ENCODE measurements around the gene GPX6. TPM values are rescaled to one million over a fixed set of nuclear protein-coding genes. Genes with fewer than 3 reads are reported as not detected.
"Not testable (repeated sequence)": the region's sequence is repeated elsewhere in the genome, so short reads cannot be mapped to it uniquely, and the experiment has no call there.

The GPX6 gene
- total RNA-seq, 1 donor from 2014 or later, result not detected

- H3K4me1 ChIP-seq (ENCODE audit: control insufficient read depth in 3 of 3, insufficient read depth in 3 of 3, low read length in 3 of 3); H3K27ac ChIP-seq (ENCODE audit: low read depth, low read length); H3K36me3 ChIP-seq (ENCODE audit: control insufficient read depth in 3 of 3, insufficient read depth in 3 of 3, low read length in 3 of 3); H3K4me3 ChIP-seq (ENCODE audit: low read length in 3 of 3); H3K9ac ChIP-seq (ENCODE audit: low read depth in 1 of 3, low read length in 3 of 3); H3K27me3 ChIP-seq (ENCODE audit: control insufficient read depth in 3 of 3, insufficient read depth in 3 of 3, low read length in 3 of 3); H3K9me3 ChIP-seq (ENCODE audit: control insufficient read depth in 3 of 3, low read length in 3 of 3): not testable (repeated sequence)
These were observed 13.5 kb downstream of the GPX6 start for GRCh38 chr6:28502136-28502535.

DNA sequence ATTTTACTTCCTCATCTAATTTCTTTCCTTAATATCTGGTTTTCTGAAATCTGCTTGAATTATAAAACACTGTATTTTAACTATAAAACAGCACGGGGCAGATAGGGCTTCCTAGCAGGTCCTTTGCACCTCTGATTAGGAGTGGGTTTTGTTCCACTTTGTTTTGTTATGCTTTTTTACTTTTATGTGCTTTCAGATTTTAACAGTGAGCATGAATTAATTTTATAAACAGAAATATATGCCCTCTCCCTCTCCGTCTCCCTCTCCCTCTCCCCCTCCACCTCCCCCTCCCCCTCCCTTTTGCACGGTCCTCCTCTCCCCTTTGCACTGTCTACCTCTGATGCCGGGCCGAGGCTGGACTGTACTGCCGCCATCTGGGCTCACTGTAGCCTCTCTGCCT lies 14.3 kb downstream of the GPX6 start:
- no peaks in the 10 kb centered on the region for H3K4me1 ChIP-seq (ENCODE audit: control insufficient read depth in 3 of 3, insufficient read depth in 3 of 3, low read length in 3 of 3)

DNA sequence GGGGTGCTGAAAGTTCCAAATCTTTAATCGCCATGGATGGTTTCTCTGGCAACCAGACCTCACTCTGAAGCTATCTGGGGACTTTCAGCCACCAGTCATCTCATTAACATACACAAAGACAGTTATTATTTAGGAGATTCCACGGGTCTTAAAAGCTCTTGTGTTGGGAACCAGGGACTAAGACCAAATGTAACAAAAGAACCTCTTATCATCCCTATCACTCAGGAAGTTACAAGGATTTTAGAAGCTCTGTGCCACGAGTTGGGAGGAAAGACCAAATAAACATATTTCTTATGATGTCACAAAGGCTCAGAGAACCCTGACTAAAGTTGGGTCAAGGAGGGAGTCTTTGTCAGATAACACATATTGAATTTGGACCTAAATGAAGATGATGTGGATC lies 17.7 kb downstream of the GPX6 start:
- H3K27ac ChIP-seq (ENCODE audit: low read depth, low read length), result no peak overlapping the region
- H3K27me3 ChIP-seq (ENCODE audit: control insufficient read depth in 3 of 3, insufficient read depth in 3 of 3, low read length in 3 of 3), result no peaks in the 10 kb centered on the region
- no peaks in the 10 kb centered on the region for H3K36me3 ChIP-seq (ENCODE audit: control insufficient read depth in 3 of 3, insufficient read depth in 3 of 3, low read length in 3 of 3)
- H3K9me3 ChIP-seq (ENCODE audit: control insufficient read depth in 3 of 3, low read length in 3 of 3), result no peaks in the 10 kb centered on the region
- H3K4me3 ChIP-seq (ENCODE audit: low read length in 3 of 3), result no peak overlapping the region
- H3K4me1 ChIP-seq (ENCODE audit: control insufficient read depth in 3 of 3, insufficient read depth in 3 of 3, low read length in 3 of 3), result no peaks in the 10 kb centered on the region
- no peak overlapping the region for H3K9ac ChIP-seq (ENCODE audit: low read depth in 1 of 3, low read length in 3 of 3)

More for the DNA sequence above, 14.3 kb downstream of the GPX6 start:
- H3K9ac ChIP-seq (ENCODE audit: low read depth in 1 of 3, low read length in 3 of 3), result no peak overlapping the region
- H3K27ac ChIP-seq (ENCODE audit: low read depth, low read length), result no peak overlapping the region
- peaks cover 0 to 4% (median 0%) of the 10 kb centered on the region in 3 donors for H3K27me3 ChIP-seq (ENCODE audit: control insufficient read depth in 3 of 3, insufficient read depth in 3 of 3, low read length in 3 of 3)
- no peaks in the 10 kb centered on the region for H3K9me3 ChIP-seq (ENCODE audit: control insufficient read depth in 3 of 3, low read length in 3 of 3)
- no peak overlapping the region for H3K4me3 ChIP-seq (ENCODE audit: low read length in 3 of 3)
- H3K36me3 ChIP-seq (ENCODE audit: control insufficient read depth in 3 of 3, insufficient read depth in 3 of 3, low read length in 3 of 3), result no peaks in the 10 kb centered on the region

DNA sequence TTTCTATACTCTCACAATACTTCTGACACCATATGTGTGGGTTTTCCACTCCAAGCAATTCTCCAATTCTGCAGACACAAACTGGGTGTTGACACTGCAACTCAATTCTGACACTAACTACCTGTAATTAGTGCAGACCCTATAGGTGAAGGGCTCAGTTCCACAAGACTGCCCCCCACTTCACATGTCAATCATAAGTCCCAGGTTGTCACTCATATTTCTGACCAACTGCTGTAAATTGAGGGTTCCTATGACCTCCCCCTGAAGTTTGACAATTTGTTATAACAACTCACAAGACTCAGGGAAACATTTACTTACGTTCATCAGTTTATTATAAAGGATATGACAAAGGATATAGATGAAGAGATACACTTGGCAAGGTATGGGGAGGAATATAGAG lies 18.3 kb downstream of the GPX6 start:
- H3K27me3 ChIP-seq (ENCODE audit: control insufficient read depth in 3 of 3, insufficient read depth in 3 of 3, low read length in 3 of 3), result no peaks in the 10 kb centered on the region
- H3K27ac ChIP-seq (ENCODE audit: low read depth, low read length), result no peak overlapping the region
- H3K4me1 ChIP-seq (ENCODE audit: control insufficient read depth in 3 of 3, insufficient read depth in 3 of 3, low read length in 3 of 3), result no peaks in the 10 kb centered on the region
- H3K9me3 ChIP-seq (ENCODE audit: control insufficient read depth in 3 of 3, low read length in 3 of 3), result no peaks in the 10 kb centered on the region
- H3K9ac ChIP-seq (ENCODE audit: low read depth in 1 of 3, low read length in 3 of 3), result no peak overlapping the region
- H3K4me3 ChIP-seq (ENCODE audit: low read length in 3 of 3), result no peak overlapping the region
- H3K36me3 ChIP-seq (ENCODE audit: control insufficient read depth in 3 of 3, insufficient read depth in 3 of 3, low read length in 3 of 3), result no peaks in the 10 kb centered on the region

- no peaks in the 10 kb centered on the region for H3K36me3 ChIP-seq (ENCODE audit: control insufficient read depth in 3 of 3, insufficient read depth in 3 of 3, low read length in 3 of 3)
- H3K4me3 ChIP-seq (ENCODE audit: low read length in 3 of 3), result no peak overlapping the region
- no peaks in the 10 kb centered on the region for H3K9me3 ChIP-seq (ENCODE audit: control insufficient read depth in 3 of 3, low read length in 3 of 3)
- no peaks in the 10 kb centered on the region for H3K4me1 ChIP-seq (ENCODE audit: control insufficient read depth in 3 of 3, insufficient read depth in 3 of 3, low read length in 3 of 3)
- no peak overlapping the region for H3K9ac ChIP-seq (ENCODE audit: low read depth in 1 of 3, low read length in 3 of 3)
- no peak overlapping the region for H3K27ac ChIP-seq (ENCODE audit: low read depth, low read length)
- peaks cover 0 to 1% (median 0%) of the 10 kb centered on the region in 3 donors for H3K27me3 ChIP-seq (ENCODE audit: control insufficient read depth in 3 of 3, insufficient read depth in 3 of 3, low read length in 3 of 3)
These were observed 19.4 kb downstream of the GPX6 start for GRCh38 chr6:28496099-28496779.

DNA sequence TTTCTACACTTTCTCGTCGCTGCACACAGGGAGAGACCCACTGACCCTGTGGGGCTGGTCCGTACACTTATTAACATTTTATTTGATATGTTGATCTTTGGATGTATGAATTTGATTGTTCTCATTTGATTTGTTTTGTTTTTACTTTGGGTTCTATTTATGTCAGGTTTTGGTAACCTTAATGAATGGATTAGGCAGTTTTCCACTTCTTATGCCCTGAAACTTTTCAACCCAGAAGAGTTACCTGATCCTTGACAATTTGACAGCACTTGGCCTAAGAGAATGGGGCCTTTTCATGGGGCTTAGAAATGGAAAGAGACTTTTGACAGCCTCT lies 23.6 kb downstream of the GPX6 start:
- no peak overlapping the region for H3K4me3 ChIP-seq (ENCODE audit: low read length in 3 of 3)
- H3K4me1 ChIP-seq (ENCODE audit: control insufficient read depth in 3 of 3, insufficient read depth in 3 of 3, low read length in 3 of 3), result no peaks in the 10 kb centered on the region
- H3K9me3 ChIP-seq (ENCODE audit: control insufficient read depth in 3 of 3, low read length in 3 of 3), result no peaks in the 10 kb centered on the region
- no peak overlapping the region for H3K9ac ChIP-seq (ENCODE audit: low read depth in 1 of 3, low read length in 3 of 3)
- H3K27me3 ChIP-seq (ENCODE audit: control insufficient read depth in 3 of 3, insufficient read depth in 3 of 3, low read length in 3 of 3), result peaks cover 3 to 7% (median 6%) of the 10 kb centered on the region in 3 donors
- H3K27ac ChIP-seq (ENCODE audit: low read depth, low read length), result no peak overlapping the region
- H3K36me3 ChIP-seq (ENCODE audit: control insufficient read depth in 3 of 3, insufficient read depth in 3 of 3, low read length in 3 of 3), result no peaks in the 10 kb centered on the region

- peak overlapping the region; percentile 64 for H3K27ac ChIP-seq (ENCODE audit: low read depth, low read length)
- peak overlapping the region; percentile 6 to 49 (median 40) for H3K4me3 ChIP-seq (ENCODE audit: low read length in 3 of 3)
- H3K27me3 ChIP-seq (ENCODE audit: control insufficient read depth in 3 of 3, insufficient read depth in 3 of 3, low read length in 3 of 3), result peaks cover 3 to 9% (median 6%) of the 10 kb centered on the region in 3 donors
- H3K36me3 ChIP-seq (ENCODE audit: control insufficient read depth in 3 of 3, insufficient read depth in 3 of 3, low read length in 3 of 3), result no peaks in the 10 kb centered on the region
- H3K9me3 ChIP-seq (ENCODE audit: control insufficient read depth in 3 of 3, low read length in 3 of 3), result no peaks in the 10 kb centered on the region
- H3K9ac ChIP-seq (ENCODE audit: low read depth in 1 of 3, low read length in 3 of 3), result peak overlapping the region in 2 of 3 donors; percentile 16 to 54
- no peaks in the 10 kb centered on the region for H3K4me1 ChIP-seq (ENCODE audit: control insufficient read depth in 3 of 3, insufficient read depth in 3 of 3, low read length in 3 of 3)
These were observed 25.2 kb downstream of the GPX6 start for GRCh38 chr6:28490205-28490890.

- no peaks in the 10 kb centered on the region for H3K9me3 ChIP-seq (ENCODE audit: control insufficient read depth in 3 of 3, low read length in 3 of 3)
- peaks cover 3 to 11% (median 6%) of the 10 kb centered on the region in 3 donors for H3K27me3 ChIP-seq (ENCODE audit: control insufficient read depth in 3 of 3, insufficient read depth in 3 of 3, low read length in 3 of 3)
- H3K4me3 ChIP-seq (ENCODE audit: low read length in 3 of 3), result peak overlapping the region in 2 of 3 donors; percentile 40 to 49
- H3K27ac ChIP-seq (ENCODE audit: low read depth, low read length), result peak overlapping the region; percentile 64
- no peaks in the 10 kb centered on the region for H3K4me1 ChIP-seq (ENCODE audit: control insufficient read depth in 3 of 3, insufficient read depth in 3 of 3, low read length in 3 of 3)
- H3K36me3 ChIP-seq (ENCODE audit: control insufficient read depth in 3 of 3, insufficient read depth in 3 of 3, low read length in 3 of 3), result no peaks in the 10 kb centered on the region
- peak overlapping the region in 1 of 3 donors; percentile 54 for H3K9ac ChIP-seq (ENCODE audit: low read depth in 1 of 3, low read length in 3 of 3)
These were observed 26.0 kb downstream of the GPX6 start for GRCh38 chr6:28489366-28490204.

DNA sequence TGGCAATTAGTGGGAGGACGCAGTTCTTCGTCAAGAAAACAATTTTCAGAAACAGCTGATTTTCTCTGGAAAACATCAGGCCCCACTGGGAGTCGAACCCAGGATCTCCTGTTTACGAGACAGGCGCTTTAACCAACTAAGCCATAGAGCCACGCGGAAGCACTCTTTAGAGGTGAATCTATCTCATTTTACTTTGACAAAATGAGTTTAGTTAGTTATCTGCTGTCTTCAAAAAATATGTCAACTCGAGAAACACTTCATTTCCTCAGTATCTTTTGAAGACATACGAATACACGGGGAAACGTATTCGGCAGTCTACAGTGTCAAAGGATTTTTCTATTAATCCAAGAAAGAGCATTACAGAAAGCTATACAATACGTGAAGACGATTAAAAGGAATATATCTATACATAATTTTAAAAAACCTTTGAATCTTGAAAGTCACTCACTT lies 26.7 kb downstream of the GPX6 start:
- Histone ChIP-seq H3K27me3 (ENCODE audit: control insufficient read depth in 3 of 3, insufficient read depth in 3 of 3, low read length in 3 of 3) (peaks cover 3 to 11% (median 6%) of the 10 kb centered on the region in 3 donors), H3K4me3 (ENCODE audit: low read length in 3 of 3) (peak overlapping the region in 1 of 3 donors; percentile 35), H3K27ac (ENCODE audit: low read depth, low read length) (no peak overlapping the region), H3K9me3 (ENCODE audit: control insufficient read depth in 3 of 3, low read length in 3 of 3) (no peaks in the 10 kb centered on the region), H3K4me1 (ENCODE audit: control insufficient read depth in 3 of 3, insufficient read depth in 3 of 3, low read length in 3 of 3) (no peaks in the 10 kb centered on the region), H3K36me3 (ENCODE audit: control insufficient read depth in 3 of 3, insufficient read depth in 3 of 3, low read length in 3 of 3) (no peaks in the 10 kb centered on the region), H3K9ac (ENCODE audit: low read depth in 1 of 3, low read length in 3 of 3) (no peak overlapping the region)
